ENCODE results near the gene ATP8A2. TPM values are rescaled to one million over a fixed set of nuclear protein-coding genes. Genes with fewer than 3 reads are reported as not detected.

Gene ATP8A2
- total and polyA plus RNA-seq, 2 of the 8 experiments (the other 6 are each of a cell fraction or from before 2014, with no cell fraction given), result 2.4 to 8.3 TPM

DNA sequence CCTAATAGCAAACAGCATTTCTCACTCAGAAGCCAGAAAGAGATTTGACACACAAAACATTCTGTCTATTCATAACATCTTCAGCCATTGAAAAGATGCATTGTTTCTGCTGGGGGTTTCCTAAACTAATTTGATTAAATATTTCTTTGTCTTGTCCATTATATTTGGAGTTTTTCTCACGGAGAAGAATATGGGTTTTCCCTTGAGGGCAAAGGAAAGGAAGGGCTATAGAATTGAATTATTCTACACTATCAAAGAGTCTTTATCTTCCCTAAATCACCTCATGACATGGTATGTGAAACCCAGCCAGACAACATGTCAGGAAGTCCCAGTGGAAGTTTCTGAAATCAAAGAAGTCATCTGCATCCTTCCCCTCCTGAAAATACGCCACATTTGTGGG lies 493.6 kb downstream of the ATP8A2 start:
- H2BK20ac ChIP-seq (ENCODE audit: low read length), result no peak overlapping the region
- WGBS, 2 experiments (ENCODE audit: extremely low coverage in 1 of 2, insufficient coverage in 1 of 2, insufficient read length in 1 of 2, insufficient replicate concordance in 2 of 2, low coverage in 1 of 2, low lambda C conversion rate in 2 of 2, missing lambda C conversion rate in 1 of 2), result 86% methylated on average over 2 of the region's 2 CpGs; no CpG with 5 or more reads in 1 of the 2 experiments
- no peak for TF ChIP-seq ZNF274 (IDR thresholded peaks at IDR 0.05; ENCODE audit: borderline replicate concordance, extremely low read depth, low read length)
- TF ChIP-seq, protein P1, sequence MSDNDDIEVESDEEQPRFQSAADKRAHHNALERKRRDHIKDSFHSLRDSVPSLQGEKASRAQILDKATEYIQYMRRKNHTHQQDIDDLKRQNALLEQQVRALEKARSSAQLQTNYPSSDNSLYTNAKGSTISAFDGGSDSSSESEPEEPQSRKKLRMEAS (IDR thresholded peaks at IDR 0.05), result no peak
- TF ChIP-seq RFX5 (IDR thresholded peaks at IDR 0.05; ENCODE audit: borderline replicate concordance, low read depth, low read length), result no peak
- TF ChIP-seq SAP30 (IDR thresholded peaks at IDR 0.05; ENCODE audit: insufficient read depth, insufficient replicate concordance, low read length), result no peak
- TF ChIP-seq CREB1 (IDR thresholded peaks at IDR 0.05), result no peak
- TF ChIP-seq EZH2 (IDR thresholded peaks at IDR 0.05; ENCODE audit: low read depth, low read length, severe bottlenecking), result no peak
- no peak for TF ChIP-seq GABPA (IDR thresholded peaks at IDR 0.05; ENCODE audit: borderline replicate concordance, insufficient read depth, low read length)
- TF ChIP-seq CBX8 (IDR thresholded peaks at IDR 0.05; ENCODE audit: borderline replicate concordance, low read depth, low read length), result no peak
- TF ChIP-seq SP4 (IDR thresholded peaks at IDR 0.05; ENCODE audit: low read length), result no peak
- no peak for TF ChIP-seq CHD2 (IDR thresholded peaks at IDR 0.05; ENCODE audit: low read length)
- TF ChIP-seq POU5F1 (IDR thresholded peaks at IDR 0.05; ENCODE audit: low read depth, low read length), result no peak
- TF ChIP-seq YY1 (IDR thresholded peaks at IDR 0.05; ENCODE audit: low read depth, low read length), result no peak
- H3K36me3 ChIP-seq (ENCODE audit: control insufficient read depth in 2 of 4, insufficient read depth in 4 of 4, low read length in 3 of 4), result no peaks in the 10 kb centered on the region
- no peak overlapping the region for H2BK15ac ChIP-seq (ENCODE audit: low read length)
- no peak overlapping the region for H3K56ac ChIP-seq (replicated peaks; ENCODE audit: insufficient read length, low read depth, low read length)
- ChIA-PET POLR2A (ENCODE audit: partially characterized antibody) (no interaction called here), CTCF (ENCODE audit: partially characterized antibody) (interaction anchor here (0.5 kb wide), 1 partner anchor 869 kb away, joined by 3 read pairs; no protein-coding TSS in a partner anchor)
- H3K9me3 ChIP-seq (ENCODE audit: insufficient read depth in 2 of 2, low read depth in 1 of 2, low read length in 1 of 2), result no peaks in the 10 kb centered on the region
- no peak overlapping the region for H2BK120ac ChIP-seq (replicated peaks; ENCODE audit: low read depth, low read length)
- no peak overlapping the region for H2AK5ac ChIP-seq (ENCODE audit: low read depth, low read length)
- DNase-seq (ENCODE audit: low read depth in 1 of 2, low spot score in 2 of 2) (no peak), FAIRE-seq (no peak)
- no peaks in the 10 kb centered on the region for H3K27me3 ChIP-seq (replicated peaks in 1 of 4; ENCODE audit: control insufficient read depth in 3 of 4, extremely low read depth in 1 of 4, insufficient read depth in 3 of 4, low read length in 3 of 4)
- H3K23me2 ChIP-seq (ENCODE audit: low read depth, low read length), result no peaks in the 10 kb centered on the region
- no peak overlapping the region for H4K8ac ChIP-seq (ENCODE audit: extremely low read depth, insufficient read depth, low read length)
- no peak overlapping the region for H2AFZ ChIP-seq (ENCODE audit: low read length)
- H3K79me1 ChIP-seq (ENCODE audit: low read depth, low read length), result no peaks in the 10 kb centered on the region
- H2BK5ac ChIP-seq (ENCODE audit: low read depth, low read length), result no peak overlapping the region
- no peak overlapping the region for H3K4me3 ChIP-seq (ENCODE audit: extremely low read depth in 1 of 4, insufficient read depth in 2 of 4, low read depth in 3 of 4, low read length in 4 of 4)
- H3K27ac ChIP-seq (ENCODE audit: low read depth, low read length), result no peak overlapping the region
- H3K14ac ChIP-seq (ENCODE audit: insufficient read length), result no peak overlapping the region
- H4K20me1 ChIP-seq (replicated peaks in 1 of 2; ENCODE audit: control insufficient read depth in 1 of 2, insufficient read depth in 2 of 2, low read length in 2 of 2), result no peaks in the 10 kb centered on the region
- no peak overlapping the region for H4K91ac ChIP-seq (replicated peaks; ENCODE audit: insufficient read length, low read length)
- peaks cover 0 to 11% (median under 1%) of the 10 kb centered on the region in 4 experiments; a peak in 3 of 7 replicates for H3K4me1 ChIP-seq (replicated peaks in 1 of 4; ENCODE audit: control insufficient read depth in 3 of 4, insufficient read depth in 4 of 4, low read length in 3 of 4)
- no peak overlapping the region for H3K4ac ChIP-seq (replicated peaks; ENCODE audit: insufficient read length, low read depth, low read length)
- H2BK12ac ChIP-seq (ENCODE audit: low read depth, low read length), result no peak overlapping the region
- no peak overlapping the region for H3K23ac ChIP-seq (ENCODE audit: insufficient read length)
- no peak overlapping the region for H4K5ac ChIP-seq (ENCODE audit: insufficient read length, low read depth, low read length)
- H3K18ac ChIP-seq (ENCODE audit: extremely low read depth, low read length), result no peak overlapping the region
- no peaks in the 10 kb centered on the region for H3K79me2 ChIP-seq (ENCODE audit: control insufficient read depth in 1 of 2, insufficient read depth in 2 of 2, low read length in 2 of 2)
- no peak overlapping the region for H3K9ac ChIP-seq (replicated peaks in 1 of 4; ENCODE audit: extremely low read depth in 1 of 4, low read depth in 3 of 4, low read length in 3 of 4)
- H3K4me2 ChIP-seq (ENCODE audit: insufficient read depth in 1 of 2, low read depth in 2 of 2, low read length in 2 of 2), result no peak overlapping the region

Measured in H1 (cell line).